Chondrocyte (in vitro differentiated cells): ENCODE data around the gene EDN1. TPM values are rescaled to one million over a fixed set of nuclear protein-coding genes. Genes with fewer than 3 reads are reported as not detected.

Source experiments
- DNase-seq: peaks from one replicate; pipeline ENCODE4 v3.0.0; 2021; ENCODE audit warnings: mixed read lengths, low spot score
- H3K27ac Mint-ChIP-seq: one replicate; pipeline ENCODE4 v1.8.0; 2021; ENCODE audit warnings: mild to moderate bottlenecking, moderate library complexity, mixed read lengths; ENCODE audit not compliant: unreplicated experiment
- H3K27me3 Mint-ChIP-seq: 2 replicates; pipeline ENCODE4 v1.8.0; 2021; ENCODE audit warnings: low read depth, mixed read lengths
- H3K36me3 Mint-ChIP-seq: 2 replicates; pipeline ENCODE4 v1.8.0; 2021; ENCODE audit warnings: low read depth, mixed read lengths
- H3K4me1 Mint-ChIP-seq: 2 replicates; pipeline ENCODE4 v1.8.0; 2021; ENCODE audit warnings: low read depth, mild to moderate bottlenecking, mixed read lengths
- H3K4me3 Mint-ChIP-seq: one replicate; pipeline ENCODE4 v1.8.0; 2021; ENCODE audit warnings: mild to moderate bottlenecking, moderate library complexity, mixed read lengths; ENCODE audit not compliant: unreplicated experiment
- H3K9me3 Mint-ChIP-seq: 2 replicates; pipeline ENCODE4 v1.8.0; 2021; ENCODE audit warnings: low read depth, mixed read lengths
- CTCF ChIP-seq: fragments of 200-600 bp; sonication (generic); IDR thresholded peaks from 2 replicates; pipeline ENCODE4 v1.5.0; 2021; ENCODE audit warnings: antibody characterized with exemption, mild to moderate bottlenecking, moderate library complexity
- total RNA-seq: library from RNA; stranded (reverse); gene quantifications from 3 replicates; pipeline ENCODE4 v1.2.1, GENCODE V29; 2021

The EDN1 gene
- total RNA-seq, 1 donor from 2014 or later = 16.9 TPM

- Mint-ChIP-seq H3K27me3 (no peaks in the 10 kb centered on the region), H3K4me3 (peak overlapping the region; percentile 84), H3K9me3 (no peaks in the 10 kb centered on the region), H3K27ac (peak overlapping the region; percentile 94), H3K36me3 (peaks cover 10% of the 10 kb centered on the region), H3K4me1 (peaks cover 49% of the 10 kb centered on the region)
- peak; percentile 85 for TF ChIP-seq CTCF
- no peak for DNase-seq
Observed at GRCh38 chr6:12289365-12289919, 719 bp upstream of the EDN1 start.

- Mint-ChIP-seq H3K36me3 (peaks cover 14% of the 10 kb centered on the region), H3K27me3 (no peaks in the 10 kb centered on the region), H3K9me3 (no peaks in the 10 kb centered on the region), H3K4me1 (peaks cover 67% of the 10 kb centered on the region), H3K4me3 (peak overlapping the region; percentile 84), H3K27ac (peak overlapping the region; percentile 87)
- no peak for DNase-seq
- no peak for TF ChIP-seq CTCF
Observed at GRCh38 chr6:12291071-12291838, 1.1 kb downstream of the EDN1 start.

GRCh38 chr6:12291839-12292604, 1.9 kb downstream of the EDN1 start:
- peak overlapping the region; percentile 87 for H3K27ac Mint-ChIP-seq
- DNase-seq = no peak
- TF ChIP-seq CTCF = peak; percentile 78
- H3K36me3 Mint-ChIP-seq = peaks cover 18% of the 10 kb centered on the region
- H3K27me3 Mint-ChIP-seq = no peaks in the 10 kb centered on the region
- H3K9me3 Mint-ChIP-seq = no peaks in the 10 kb centered on the region
- H3K4me3 Mint-ChIP-seq = peak overlapping the region; percentile 84
- H3K4me1 Mint-ChIP-seq = peaks cover 72% of the 10 kb centered on the region

- Mint-ChIP-seq H3K4me3 (peak overlapping the region; percentile 84), H3K27me3 (no peaks in the 10 kb centered on the region), H3K9me3 (no peaks in the 10 kb centered on the region), H3K36me3 (peaks cover 18% of the 10 kb centered on the region), H3K27ac (peak overlapping the region; percentile 87), H3K4me1 (peaks cover 84% of the 10 kb centered on the region)
- no peak for DNase-seq
- no peak for TF ChIP-seq CTCF
Observed at GRCh38 chr6:12293235-12293930, 3.2 kb downstream of the EDN1 start.
